Stimulated activated CD8-positive, alpha-beta memory T cell treated with anti-CD3 and anti-CD28 coated beads, Interleukin-2, amount 100 ng/mL, for 48 hours (primary cell): Measurements from ENCODE around the gene PTGR1.
"Not testable (repeated sequence)": the region's sequence is repeated elsewhere in the genome, so short reads cannot be mapped to it uniquely, and the experiment has no call there.

Experiments
- DNase-seq, 2 donors: peaks; one replicate each; pipeline ENCODE4 v3.0.0-alpha.2; 2020; ENCODE audit warnings: low read depth in 2 of 2

PTGR1 gene

GRCh38 chr9:111599092-111599954 lies at the start of gene PTGR1:
Gene PTGR1, minus strand, starts transcription at chr9:111599647. Its CDS starts 2,225 bp downstream, at chr9:111597422.
- DNase-seq = peak; percentile 5 to 10

GRCh38 chr9:111649016-111649415 lies 49.6 kb upstream of the PTGR1 start:
- DNase-seq = no peak

GRCh38 chr9:111648066-111648465 lies 48.6 kb upstream of the PTGR1 start:
- DNase-seq = no peak

- DNase-seq = no peak
Measured at GRCh38 chr9:111646417-111646816, 47.0 kb upstream of the PTGR1 start.

GRCh38 chr9:111645806-111646205 lies 46.4 kb upstream of the PTGR1 start:
- no peak for DNase-seq

GRCh38 chr9:111644195-111644772 lies 44.8 kb upstream of the PTGR1 start:
- DNase-seq = no peak

- DNase-seq = no peak
Measured at GRCh38 chr9:111637421-111637950, 38.0 kb upstream of the PTGR1 start.

- DNase-seq = no peak
Measured at GRCh38 chr9:111634860-111635259, 35.4 kb upstream of the PTGR1 start.

- no peak for DNase-seq
Measured at GRCh38 chr9:111633389-111633736, 33.9 kb upstream of the PTGR1 start.

- DNase-seq = no peak
Measured at GRCh38 chr9:111632695-111633388, 33.4 kb upstream of the PTGR1 start.

- no peak for DNase-seq
Measured at GRCh38 chr9:111632060-111632459, 32.6 kb upstream of the PTGR1 start.

- peak; percentile 93 to 94 for DNase-seq
Measured at GRCh38 chr9:111631214-111631971, 31.9 kb upstream of the PTGR1 start, which contains the start of gene DNAJC25. Gene DNAJC25, plus strand, starts transcription at chr9:111631334. Its CDS starts 74 bp downstream, at chr9:111631408.

- no peak for DNase-seq
Measured at GRCh38 chr9:111630964-111631213, 31.4 kb upstream of the PTGR1 start.

GRCh38 chr9:111630182-111630963 lies 30.9 kb upstream of the PTGR1 start:
- no peak for DNase-seq

GRCh38 chr9:111628411-111628810 lies 29.0 kb upstream of the PTGR1 start:
- no peak for DNase-seq

- DNase-seq = no peak
Measured at GRCh38 chr9:111627260-111627963, 28.0 kb upstream of the PTGR1 start.

GRCh38 chr9:111622626-111623025 lies 23.2 kb upstream of the PTGR1 start:
- DNase-seq = no peak

GRCh38 chr9:111621895-111622480 lies 22.5 kb upstream of the PTGR1 start:
- DNase-seq = no peak

- not testable (repeated sequence) for DNase-seq
Measured at GRCh38 chr9:111617349-111617748, 17.9 kb upstream of the PTGR1 start.

GRCh38 chr9:111615928-111616327 lies 16.5 kb upstream of the PTGR1 start:
- DNase-seq = no peak
